ENCODE results near the gene RUBCNL. TPM values are rescaled to one million over a fixed set of nuclear protein-coding genes. Genes with fewer than 3 reads are reported as not detected.

Gene RUBCNL
- total RNA-seq, 1 donor from 2014 or later = 2.9 TPM

GRCh38 chr13:46401432-46401831 is 14.4 kb upstream of the RUBCNL start:
- intact Hi-C loops (cut with DNase I) = no loop called here
- DNase-seq (no peak), ATAC-seq (no peak)
- no peak for TF ChIP-seq CTCF (IDR thresholded peaks at IDR 0.05)
- Histone ChIP-seq H3K27ac (no peak overlapping the region), H3K27me3 (no peaks in the 10 kb centered on the region), H3K9me3 (no peaks in the 10 kb centered on the region), H3K4me3 (no peak overlapping the region), H3K4me1 (peaks cover 9% of the 10 kb centered on the region), H3K36me3 (no peaks in the 10 kb centered on the region)

GRCh38 chr13:46396341-46396740 is 9.3 kb upstream of the RUBCNL start:
- TF ChIP-seq CTCF (IDR thresholded peaks at IDR 0.05) = no peak
- intact Hi-C loops (cut with DNase I) = no loop called here
- Histone ChIP-seq H3K27ac (no peak overlapping the region), H3K4me3 (no peak overlapping the region), H3K36me3 (no peaks in the 10 kb centered on the region), H3K4me1 (no peaks in the 10 kb centered on the region), H3K27me3 (no peaks in the 10 kb centered on the region), H3K9me3 (no peaks in the 10 kb centered on the region)
- ATAC-seq (no peak), DNase-seq (no peak)

- Histone ChIP-seq H3K27me3 (no peaks in the 10 kb centered on the region), H3K4me3 (no peak overlapping the region), H3K27ac (no peak overlapping the region), H3K36me3 (no peaks in the 10 kb centered on the region), H3K4me1 (peaks cover 14% of the 10 kb centered on the region), H3K9me3 (no peaks in the 10 kb centered on the region)
- TF ChIP-seq CTCF (IDR thresholded peaks at IDR 0.05) = no peak
- ATAC-seq = no peak
- no peak for DNase-seq
- intact Hi-C loops (cut with DNase I) = no loop called here
These were observed 5.9 kb upstream of the RUBCNL start for GRCh38 chr13:46392967-46393366.

- TF ChIP-seq CTCF (IDR thresholded peaks at IDR 0.05) = no peak
- DNase-seq (no peak), ATAC-seq (peak; percentile 76)
- H3K4me3 ChIP-seq = no peak overlapping the region
- H3K36me3 ChIP-seq = no peaks in the 10 kb centered on the region
- peak overlapping the region; percentile 25 for H3K27ac ChIP-seq
- H3K9me3 ChIP-seq = no peaks in the 10 kb centered on the region
- peaks cover 22% of the 10 kb centered on the region for H3K4me1 ChIP-seq
- H3K27me3 ChIP-seq = peaks cover 23% of the 10 kb centered on the region
- intact Hi-C loops (cut with DNase I) = no loop called here
These were observed 2.7 kb upstream of the RUBCNL start for GRCh38 chr13:46389457-46390451.

- intact Hi-C loops (cut with DNase I) = no loop called here
- H3K4me1 ChIP-seq = peaks cover 22% of the 10 kb centered on the region
- no peaks in the 10 kb centered on the region for H3K9me3 ChIP-seq
- ATAC-seq (no peak), DNase-seq (no peak)
- peaks cover 25% of the 10 kb centered on the region for H3K27me3 ChIP-seq
- no peak overlapping the region for H3K27ac ChIP-seq
- no peak for TF ChIP-seq CTCF (IDR thresholded peaks at IDR 0.05)
- no peak overlapping the region for H3K4me3 ChIP-seq
- no peaks in the 10 kb centered on the region for H3K36me3 ChIP-seq
These were observed 1.8 kb upstream of the RUBCNL start for GRCh38 chr13:46388846-46389245.
